GM21786 (cell line): ENCODE results near the gene CAMTA2.
A peak's percentile ranks its signal among the peaks of the same experiment; 100 is the strongest.

Experiments
- ATAC-seq: cut with Tn5 transposase; IDR thresholded peaks from one replicate; pipeline ENCODE4 v1.9.1; 2021; ENCODE audit not compliant: unreplicated experiment

Gene CAMTA2

DNA sequence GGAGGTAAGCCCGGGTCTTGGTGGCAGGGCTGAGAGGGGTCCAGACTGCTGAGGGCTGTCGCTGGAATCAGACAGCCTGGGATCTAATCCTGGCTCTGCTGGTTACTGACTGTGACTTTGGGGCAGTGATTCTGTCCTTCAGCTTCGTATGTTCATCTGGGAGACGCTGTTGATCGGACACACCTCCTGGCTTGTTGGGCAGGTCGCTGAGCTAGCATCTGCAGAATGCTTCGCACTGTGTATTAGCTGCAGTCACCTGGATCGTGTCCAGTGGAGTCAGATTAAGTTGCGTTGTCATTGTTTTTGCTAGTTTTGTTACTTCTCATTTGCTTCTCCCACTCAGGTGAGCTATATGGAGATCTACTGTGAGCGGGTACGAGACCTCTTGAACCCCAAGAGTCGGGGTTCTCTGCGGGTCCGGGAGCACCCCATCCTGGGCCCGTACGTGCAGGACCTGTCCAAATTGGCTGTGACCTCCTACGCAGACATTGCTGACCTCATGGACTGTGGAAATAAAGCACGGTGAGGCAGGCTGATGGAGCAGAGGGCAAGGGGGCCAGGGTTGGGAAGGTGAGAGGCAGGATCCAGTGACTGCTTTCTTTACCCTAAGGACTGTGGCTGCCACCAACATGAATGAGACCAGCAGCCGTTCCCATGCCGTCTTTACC is 14.8 kb upstream of the CAMTA2 start:
- ATAC-seq: no peak

DNA sequence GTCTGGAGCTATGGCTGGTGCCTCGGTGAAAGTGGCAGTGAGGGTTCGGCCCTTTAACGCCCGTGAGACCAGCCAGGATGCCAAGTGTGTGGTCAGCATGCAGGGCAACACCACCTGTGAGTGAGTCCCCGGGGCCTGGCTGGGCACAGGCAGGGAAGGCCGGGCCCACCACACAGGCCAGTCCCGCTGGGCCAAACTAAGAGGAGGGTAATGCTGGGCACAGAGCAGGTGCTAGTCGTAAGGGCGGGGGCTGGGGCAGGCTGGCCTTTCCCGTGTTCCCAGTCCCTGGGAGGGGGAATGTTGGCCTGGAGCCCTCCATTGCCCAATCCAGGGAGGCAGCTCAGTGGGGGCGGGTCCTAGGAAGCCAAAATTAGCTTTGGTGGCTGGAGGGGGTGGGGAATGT is 12.8 kb upstream of the CAMTA2 start:
- no peak for ATAC-seq

DNA sequence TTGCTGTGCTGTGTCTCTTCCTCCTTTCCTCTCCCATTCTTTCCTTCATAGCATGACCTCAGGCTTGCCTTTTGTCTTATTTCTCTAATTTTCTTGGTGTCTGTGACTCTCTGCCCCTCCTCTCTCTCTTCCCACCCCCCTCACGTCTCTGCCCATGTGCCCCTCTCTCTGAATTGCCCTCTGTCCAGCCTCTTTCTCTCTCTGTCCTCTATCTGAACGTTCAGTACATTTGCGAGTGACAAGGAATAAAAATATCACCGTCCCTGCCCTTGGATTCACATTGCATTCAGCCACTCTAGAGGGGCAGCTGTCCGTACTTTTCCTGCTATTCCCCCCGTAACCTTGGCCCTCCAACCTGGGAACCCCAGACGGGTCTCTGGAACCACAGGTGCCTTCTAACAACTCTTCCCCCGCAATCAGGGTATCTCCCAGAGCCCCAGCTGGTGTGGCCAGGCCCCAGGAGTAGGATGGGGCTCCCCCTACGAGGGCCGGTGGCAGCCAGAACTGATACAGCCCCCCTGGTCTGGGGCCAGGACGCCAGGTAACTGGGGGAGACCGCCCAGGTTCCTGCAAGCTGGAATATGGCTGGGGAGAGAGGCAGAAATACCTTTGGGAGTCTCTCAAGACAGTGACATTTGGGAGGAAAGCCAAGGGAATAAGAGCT is 12.1 kb upstream of the CAMTA2 start:
- ATAC-seq: no peak

DNA sequence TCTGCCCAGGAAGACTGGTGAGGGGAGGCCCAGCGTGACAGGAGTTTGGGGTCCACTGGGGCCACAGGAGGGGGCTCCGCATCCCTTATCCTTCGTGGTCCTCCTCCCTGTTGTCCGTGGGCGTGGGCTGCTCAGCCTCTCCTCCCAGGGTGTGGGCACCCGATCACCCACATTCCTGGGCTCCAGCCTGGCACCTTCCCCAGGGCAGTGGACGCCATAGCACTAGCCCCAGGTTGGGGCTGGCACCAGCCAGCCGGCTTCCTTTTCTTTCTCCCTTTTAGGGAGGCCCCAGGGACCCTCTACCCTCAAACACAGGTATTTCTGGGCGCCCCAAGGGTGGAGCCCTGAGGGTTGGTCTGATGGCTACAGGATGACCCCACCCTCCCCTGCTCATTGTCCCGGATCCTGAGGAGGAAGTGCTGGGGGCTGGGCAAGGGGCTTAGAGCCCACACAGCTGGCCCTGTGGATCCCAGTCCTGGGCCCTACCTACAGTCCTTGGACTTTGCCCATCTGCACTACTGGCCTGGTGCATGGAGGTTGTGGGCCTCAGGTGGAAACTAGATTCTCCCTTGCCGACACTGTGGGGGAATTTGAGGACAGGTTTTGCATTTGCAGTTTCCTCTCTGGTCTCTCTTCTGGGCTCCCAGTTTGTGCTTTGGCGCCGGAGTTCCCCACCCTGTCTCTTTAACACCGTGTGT is 11.4 kb upstream of the CAMTA2 start:
- no peak for ATAC-seq

DNA sequence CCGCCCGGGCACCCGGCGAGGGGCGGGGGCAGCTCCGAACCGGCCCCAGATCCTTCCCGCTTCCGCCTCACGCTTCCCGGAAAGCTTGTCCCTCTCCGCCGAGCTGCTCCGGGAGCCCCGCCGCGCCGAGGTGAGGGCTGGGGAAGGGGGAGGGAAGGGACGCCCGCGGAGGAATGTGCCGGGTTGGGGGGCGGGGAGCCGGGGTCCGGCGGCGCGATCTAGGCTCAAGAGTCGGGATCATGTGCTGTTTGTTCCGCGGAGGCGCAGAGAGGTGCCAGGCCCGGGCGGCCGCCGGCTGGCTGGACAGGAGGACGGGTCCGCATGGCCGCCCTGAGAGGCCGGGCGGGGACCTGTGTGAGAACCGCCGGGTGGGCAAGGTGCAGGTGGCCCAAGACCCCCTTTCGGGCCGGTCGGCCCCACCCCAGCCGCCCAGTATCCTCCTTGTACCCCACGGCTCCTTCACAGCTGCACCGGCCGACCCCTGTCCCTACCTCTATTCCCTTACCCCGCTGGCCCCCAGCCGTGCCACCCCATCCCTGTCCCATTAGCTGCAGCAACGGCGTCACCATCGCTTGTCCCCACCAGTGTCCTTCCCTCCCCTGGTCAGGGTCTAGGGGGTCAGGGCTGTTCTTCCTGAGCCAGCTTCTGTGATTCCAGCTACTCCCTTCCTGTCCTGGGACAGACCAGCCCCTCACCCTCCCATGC is 10.7 kb upstream of the CAMTA2 start:
- ATAC-seq: no peak

DNA sequence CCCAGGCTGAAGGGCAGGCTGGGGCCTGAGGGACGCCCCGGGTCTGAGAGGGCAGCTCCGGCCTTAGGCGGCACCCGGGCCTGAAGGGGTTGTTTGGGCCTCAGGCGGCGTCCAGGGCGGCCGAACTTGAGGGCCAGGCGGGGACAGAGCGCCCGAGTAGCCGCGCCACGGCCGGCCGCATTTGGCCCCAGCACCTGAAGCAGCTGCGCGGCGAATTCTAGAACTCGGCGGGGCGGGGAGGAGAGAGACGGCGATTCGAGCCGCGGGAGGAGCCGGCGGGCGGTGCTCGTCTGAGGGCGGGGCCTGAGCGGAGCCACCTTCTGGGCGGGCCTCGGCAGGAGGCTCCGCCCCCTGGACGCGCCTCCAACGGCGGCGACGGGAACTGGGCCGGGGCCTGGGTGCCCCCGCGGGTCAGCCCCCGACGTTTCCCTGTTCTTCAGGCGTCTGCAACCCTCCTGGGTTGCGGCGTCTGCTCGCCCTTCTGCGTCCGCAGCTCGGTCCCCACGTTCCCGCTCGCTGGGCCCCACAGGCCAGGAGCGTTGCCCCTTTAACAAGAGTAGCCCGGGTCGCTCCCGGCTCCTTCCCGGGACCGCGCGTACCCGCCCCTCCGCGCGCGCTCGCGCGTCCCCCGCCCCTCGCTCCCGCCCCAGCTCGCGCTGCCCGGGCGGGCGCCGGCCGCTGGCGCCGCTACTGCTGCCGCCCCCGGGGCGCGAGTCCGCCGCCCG is 10.0 kb upstream of the CAMTA2 start, which contains the start of the genes INCA1 and KIF1C:
Gene INCA1 (minus strand): TSS at position 221 of the 725 bp plus-strand sequence. CDS start 3,085 bp downstream, outside the sequence.
Gene KIF1C (plus strand): TSS at position 649 of the 725 bp plus-strand sequence. CDS start 2,297 bp downstream, outside the sequence.
- ATAC-seq: peak; percentile 82

DNA sequence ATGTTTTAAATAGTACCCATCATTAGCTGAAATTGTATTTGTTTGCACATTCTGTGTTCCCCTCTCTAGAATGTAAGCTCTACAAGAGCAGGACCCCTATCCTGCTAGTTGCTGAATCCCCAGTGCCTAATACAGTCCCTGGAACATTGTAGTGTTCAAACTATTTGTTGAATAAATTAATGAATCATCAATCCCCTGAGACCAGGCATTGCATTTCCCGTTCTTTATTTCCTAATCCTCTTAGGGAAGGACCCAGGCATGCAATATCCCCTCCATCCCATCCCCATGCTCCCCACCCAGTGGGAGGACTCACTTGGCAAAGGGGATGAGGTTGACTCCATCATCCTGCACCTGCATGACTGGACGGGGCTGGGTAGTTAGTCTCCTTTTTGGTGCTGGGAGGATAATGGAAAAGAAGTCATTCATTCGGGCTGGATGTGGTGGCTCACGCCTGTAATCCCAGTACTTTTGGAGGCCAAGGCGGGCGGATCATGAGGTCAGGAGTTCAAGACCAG is 6.7 kb upstream of the CAMTA2 start:
- no peak for ATAC-seq

DNA sequence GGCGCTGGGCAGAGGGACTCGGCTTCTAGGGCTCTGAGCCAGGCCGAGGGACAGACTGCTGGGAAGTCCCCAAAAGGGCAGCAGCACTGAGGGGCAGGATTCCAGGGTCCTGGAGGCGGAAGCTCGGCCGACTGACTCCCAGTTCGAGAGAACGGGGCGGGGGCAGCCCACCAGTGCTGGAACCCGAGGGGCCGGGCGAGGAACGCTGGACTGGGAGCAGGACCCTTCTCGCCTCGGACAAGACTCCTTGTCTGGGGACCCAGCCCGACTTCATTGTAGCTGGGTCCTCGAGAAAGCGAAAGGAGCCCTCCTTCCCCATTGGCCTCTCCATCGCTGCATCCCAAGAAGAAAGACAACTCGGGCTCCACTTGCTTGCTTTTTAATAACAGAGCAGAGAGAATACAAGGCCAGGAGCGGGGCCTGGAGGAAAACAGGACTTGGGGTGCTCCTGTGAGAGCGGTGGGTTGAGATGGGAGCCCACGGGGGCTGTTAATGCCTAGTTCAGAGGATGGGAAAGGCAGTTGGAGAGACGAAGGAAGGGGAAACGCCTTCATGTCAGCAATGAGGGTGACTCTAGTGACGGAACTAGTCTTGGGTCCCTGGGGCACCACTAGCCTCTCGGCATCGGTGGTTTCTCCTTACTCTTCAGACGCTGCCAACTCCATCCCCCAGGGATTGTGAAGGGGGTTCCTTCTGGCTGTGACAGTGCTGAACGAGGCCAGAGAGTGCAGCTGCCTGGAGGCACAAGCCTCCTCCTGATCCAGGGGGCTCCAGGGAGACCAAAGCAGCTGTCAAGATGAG is 492 bp upstream of the CAMTA2 start:
- ATAC-seq: no peak

DNA sequence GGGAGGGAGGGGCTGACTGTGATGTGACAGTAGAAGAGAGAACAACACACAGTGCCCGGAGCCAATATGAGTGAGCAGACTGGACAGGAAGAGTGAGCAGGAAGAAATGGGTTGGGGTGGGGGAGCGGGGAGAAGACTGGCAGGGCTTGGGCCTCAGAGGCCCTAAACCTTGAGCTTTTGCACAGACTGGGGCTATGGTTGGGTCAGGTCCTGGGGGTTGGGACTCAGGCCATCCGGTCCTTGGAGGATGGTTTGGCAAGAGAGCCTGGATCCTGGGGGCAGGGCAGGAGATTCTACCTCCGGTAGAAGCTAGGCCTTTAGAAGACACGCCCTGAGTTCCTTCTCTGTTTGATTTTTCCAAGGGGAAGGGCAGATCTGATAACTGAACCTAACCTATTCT is 1.1 kb downstream of the CAMTA2 start:
- no peak for ATAC-seq

DNA sequence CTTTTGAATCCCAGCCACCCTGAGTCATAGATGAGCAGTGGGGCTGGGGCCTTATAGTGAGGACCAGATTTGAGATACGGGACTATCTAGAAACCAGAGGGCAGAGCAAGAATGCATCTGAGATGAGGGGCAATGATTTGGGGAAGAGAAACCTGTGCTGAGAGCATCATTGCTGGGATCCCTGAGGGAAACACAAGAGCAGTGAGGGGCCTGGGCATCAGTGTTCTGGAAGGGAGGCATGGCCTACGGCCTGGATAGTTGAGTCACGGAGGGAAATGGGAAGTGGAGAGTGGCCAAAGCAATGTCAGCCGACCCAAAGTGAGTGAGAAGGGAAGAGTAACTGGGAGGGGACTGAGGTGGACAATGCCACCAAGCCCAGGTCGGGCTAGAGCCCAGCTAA is 5.2 kb downstream of the CAMTA2 start:
- ATAC-seq: no peak

DNA sequence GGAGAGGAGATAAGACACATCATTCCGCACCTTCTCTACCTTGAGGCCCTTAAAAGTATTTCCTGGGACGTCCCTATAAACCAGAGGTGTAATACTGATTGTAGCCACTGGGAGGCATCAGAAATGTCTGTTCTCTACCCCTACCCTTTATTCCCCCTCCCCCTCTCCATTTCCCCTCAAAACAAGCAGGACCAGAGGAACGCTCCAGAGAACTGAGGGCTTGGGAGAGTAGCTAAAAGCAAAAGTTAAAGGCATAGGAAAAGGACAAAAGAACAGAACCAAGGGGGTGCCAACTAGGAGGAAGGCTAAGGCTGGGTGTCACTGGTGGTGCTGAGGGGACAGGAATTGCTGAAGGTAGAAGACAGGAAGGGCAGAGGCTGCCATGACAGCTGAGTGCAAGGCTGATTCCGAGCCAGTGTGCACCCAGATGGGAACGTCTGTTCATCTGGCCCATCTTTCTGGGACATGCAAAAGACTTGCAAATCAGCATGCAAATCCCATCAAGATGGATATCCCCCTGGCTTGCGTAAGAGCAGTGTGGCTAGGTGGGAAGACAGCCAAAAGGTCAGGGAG is 6.7 kb downstream of the CAMTA2 start:
- no peak for ATAC-seq

DNA sequence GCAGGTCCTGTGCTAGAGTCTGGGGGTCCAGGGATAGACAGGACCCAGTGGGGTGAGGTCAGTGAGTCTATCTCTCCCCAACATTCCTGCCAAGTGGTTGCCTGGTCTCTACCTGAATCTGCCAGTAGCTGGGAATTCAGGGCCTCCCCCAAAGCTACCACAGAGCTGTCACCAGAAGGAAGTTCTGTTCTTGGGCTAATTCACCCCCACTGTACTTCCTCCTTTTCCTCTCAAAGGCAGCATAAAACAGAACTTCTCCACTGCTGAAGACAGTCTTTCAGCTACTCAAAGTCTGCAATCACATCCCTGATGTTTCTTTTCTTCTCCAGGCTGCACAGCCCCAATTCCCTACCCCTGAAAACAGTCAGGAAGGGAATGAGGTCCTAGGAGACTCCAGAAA is 8.7 kb downstream of the CAMTA2 start:
- ATAC-seq: no peak

DNA sequence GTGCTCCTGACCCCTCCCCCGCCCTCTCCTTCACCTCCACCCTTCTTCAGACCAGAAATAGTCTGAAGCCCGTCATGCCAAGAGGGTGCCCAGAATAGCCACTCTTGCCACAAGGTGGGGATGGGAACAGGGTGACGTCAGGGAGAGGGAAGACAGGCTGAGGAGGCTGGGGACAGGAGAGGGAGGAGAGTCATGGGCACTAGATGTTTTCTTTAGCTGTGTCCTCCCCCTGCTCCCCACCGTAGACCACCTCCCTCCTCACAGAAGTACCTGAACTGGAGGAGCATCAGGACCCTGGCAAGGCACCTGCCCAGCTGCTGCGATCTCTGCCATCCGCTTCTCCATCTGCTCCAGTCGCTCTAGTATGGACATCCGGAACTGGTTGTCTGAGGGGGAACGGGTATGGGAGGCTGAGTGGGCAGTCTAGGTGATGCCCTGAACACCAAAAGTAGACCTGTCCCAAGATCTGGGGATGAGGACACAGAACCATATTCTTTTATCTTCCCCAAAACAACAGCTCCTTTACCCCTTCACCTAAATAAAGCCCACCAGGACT is 13.3 kb downstream of the CAMTA2 start:
- ATAC-seq: no peak

DNA sequence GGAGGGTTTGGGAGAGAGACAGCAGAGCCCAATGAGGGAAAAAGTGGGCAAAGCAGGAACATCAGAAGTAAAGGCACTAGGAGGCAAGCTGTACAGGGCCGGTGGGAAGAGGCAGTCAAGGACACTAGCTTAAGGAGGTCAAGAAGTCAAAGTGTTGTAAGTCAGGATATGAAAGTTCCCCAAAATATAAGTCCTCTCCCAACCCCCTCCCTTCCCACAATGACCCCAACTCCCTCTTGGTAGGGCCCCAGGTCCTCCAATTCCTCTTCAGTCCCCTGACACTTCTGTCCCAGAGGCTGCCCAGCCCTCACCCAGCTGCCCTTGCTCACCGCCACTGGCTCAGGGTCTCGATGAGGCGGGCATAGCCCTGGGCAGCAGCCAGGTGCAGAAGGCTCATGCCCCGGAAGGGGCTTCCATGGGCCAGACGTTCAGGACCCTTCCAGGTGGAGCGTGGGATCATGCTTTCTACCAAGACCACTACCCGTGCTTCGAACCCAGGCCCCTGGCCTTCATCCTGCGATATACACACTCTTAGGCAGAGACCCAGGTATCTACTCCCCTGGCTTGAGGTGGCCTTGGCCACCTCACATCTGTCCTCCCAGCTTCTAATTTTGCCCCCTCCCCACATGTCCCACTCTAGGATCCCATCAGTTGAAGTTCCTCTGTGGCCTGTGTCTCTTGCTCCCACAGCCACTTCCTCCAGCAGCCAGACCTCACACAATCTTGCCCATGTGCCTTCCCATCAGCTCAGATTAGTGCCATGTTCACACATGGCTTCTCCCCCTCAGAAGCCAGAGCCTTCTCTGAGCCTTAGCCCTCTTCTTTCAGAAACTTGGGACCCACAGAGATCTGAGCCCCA is 14.0 kb downstream of the CAMTA2 start:
- no peak for ATAC-seq

DNA sequence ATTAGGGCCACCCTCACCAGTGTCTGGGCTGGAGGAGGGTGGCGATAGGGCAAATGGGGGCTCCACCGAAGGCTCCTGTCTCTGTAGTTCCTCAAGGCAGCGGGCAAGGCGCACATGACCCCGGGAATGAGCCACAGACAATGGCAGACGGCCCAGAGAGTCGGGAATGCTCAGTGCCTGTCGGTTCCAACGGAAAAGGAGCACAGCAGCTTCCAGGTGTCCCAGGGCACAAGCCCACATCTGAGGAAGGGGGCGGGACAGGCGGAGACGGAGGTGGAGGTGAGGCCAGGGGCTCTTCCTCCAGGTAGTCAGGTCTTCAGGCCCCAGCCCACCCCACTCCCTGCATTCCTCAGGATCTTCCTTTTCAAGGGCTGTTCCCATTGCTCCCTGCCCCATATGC is 14.7 kb downstream of the CAMTA2 start:
- no peak for ATAC-seq

DNA sequence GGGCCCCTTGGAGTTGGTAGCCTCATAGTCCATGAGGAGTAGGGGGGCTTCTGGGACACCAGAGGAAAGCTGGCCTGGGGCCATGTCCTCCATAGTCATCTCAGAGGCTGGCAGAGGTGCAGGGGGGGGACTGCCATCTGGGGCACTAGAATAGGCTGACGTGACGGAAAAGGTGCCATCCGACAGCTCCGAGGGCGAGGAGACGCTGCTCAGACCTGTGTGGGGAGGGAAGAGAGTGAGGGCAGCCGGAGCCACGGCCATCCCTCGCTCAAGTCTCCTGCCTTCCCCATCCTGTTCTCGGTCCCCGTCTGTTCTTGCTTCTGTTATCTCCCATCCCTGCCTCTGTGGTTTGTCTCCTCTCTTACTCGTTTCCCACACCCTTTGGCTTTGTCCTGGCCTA is 15.2 kb downstream of the CAMTA2 start:
- no peak for ATAC-seq

DNA sequence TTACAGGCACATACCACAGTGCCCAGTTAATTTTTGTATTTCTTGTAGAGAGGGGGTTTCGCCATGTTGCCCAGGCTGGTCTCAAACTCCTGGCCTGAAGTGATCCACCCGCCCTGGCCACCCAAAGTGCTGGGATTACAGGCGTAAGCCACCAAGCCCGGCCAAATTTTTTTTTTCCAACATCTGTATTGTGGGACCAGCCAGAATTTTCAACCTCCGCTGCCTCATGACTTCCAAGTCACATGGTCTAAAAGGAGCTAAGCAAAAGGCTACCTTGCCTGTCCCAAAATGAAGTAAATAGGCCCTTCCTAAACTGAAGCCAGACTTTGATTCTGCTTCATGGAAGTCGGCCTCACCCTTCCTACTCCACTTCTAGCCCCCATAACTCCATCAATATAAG is 15.6 kb downstream of the CAMTA2 start:
- no peak for ATAC-seq

DNA sequence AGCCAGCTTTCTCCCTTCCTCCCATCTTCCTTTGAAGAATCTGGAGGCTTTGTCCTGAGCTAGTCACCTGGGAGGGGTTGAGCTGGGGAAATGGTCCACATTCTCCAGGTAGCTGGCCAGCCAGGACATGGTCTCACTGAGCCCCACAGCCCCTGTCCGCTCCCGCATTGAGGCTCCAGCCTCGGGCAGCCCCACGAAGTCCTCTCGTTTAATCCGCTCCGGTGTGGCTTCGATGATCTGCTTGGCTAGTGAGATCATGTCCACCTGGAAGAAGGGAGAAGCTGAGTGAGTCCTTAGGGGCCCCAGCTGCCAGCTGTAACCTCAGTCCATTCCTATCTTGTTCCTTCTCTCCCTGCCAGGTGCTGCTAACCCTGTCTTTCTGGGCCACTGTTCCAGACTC is 17.2 kb downstream of the CAMTA2 start:
- ATAC-seq: no peak
